Suprapubic skin (tissue), 4 donors: ENCODE measurements around the gene ZNF521.

ENCODE experiments used
- CTCF ChIP-seq, 2 donors: fragments of 200-600 bp in 1 of 2; fragments of 450-650 bp in 1 of 2; sonication (generic) in 1 of 2; IDR thresholded peaks; one replicate each; pipeline ENCODE4 v1.5.1; 2016 to 2019; ENCODE audit warnings: antibody characterized with exemption in 2 of 2, mild to moderate bottlenecking in 1 of 2, moderate library complexity in 1 of 2
- EP300 ChIP-seq: sonication (generic); formaldehyde crosslinking; IDR thresholded peaks from one replicate; pipeline ENCODE4 v1.6.1; 2017; ENCODE audit warnings: antibody characterized with exemption
- POLR2A ChIP-seq, 2 donors: fragments of 450-650 bp; IDR thresholded peaks; one replicate each; pipeline ENCODE4 v1.6.1; 2017; ENCODE audit warnings: antibody characterized with exemption in 2 of 2, mild to moderate bottlenecking in 2 of 2, moderate library complexity in 2 of 2
- POLR2AphosphoS5 ChIP-seq, 3 donors: sonication (generic); formaldehyde crosslinking; IDR thresholded peaks; one replicate each; pipeline ENCODE4 v1.6.1; 2017; ENCODE audit warnings: antibody characterized with exemption in 3 of 3

- no peak for TF ChIP-seq CTCF (IDR thresholded peaks at IDR 0.05)
- no peak for TF ChIP-seq EP300
- TF ChIP-seq POLR2AphosphoS5 (IDR thresholded peaks at IDR 0.05) = no peak
- no peak for TF ChIP-seq POLR2A (IDR thresholded peaks at IDR 0.05)
These were observed 215.4 kb downstream of the ZNF521 start for GRCh38 chr18:25136416-25137196.
